GM18951 (cell line): ENCODE data around the gene C16orf78.

Experiments
- POLR2A ChIP-seq: IDR thresholded peaks from 4 replicates; pipeline ENCODE4 v1.6.1; 2011; ENCODE audit warnings: mild to moderate bottlenecking; ENCODE audit not compliant: insufficient read length, insufficient read depth; ENCODE audit errors: extremely low read depth
- in situ Hi-C: fragments of 300-500 bp; cut with MboI; formaldehyde crosslinking; loops from one replicate; pipeline ENCODE4 v1.12.0; 2022; ENCODE audit warnings: low sequenced_read_pairs, mixed read lengths, inconsistent platforms; ENCODE audit not compliant: unreplicated experiment

Gene C16orf78

DNA sequence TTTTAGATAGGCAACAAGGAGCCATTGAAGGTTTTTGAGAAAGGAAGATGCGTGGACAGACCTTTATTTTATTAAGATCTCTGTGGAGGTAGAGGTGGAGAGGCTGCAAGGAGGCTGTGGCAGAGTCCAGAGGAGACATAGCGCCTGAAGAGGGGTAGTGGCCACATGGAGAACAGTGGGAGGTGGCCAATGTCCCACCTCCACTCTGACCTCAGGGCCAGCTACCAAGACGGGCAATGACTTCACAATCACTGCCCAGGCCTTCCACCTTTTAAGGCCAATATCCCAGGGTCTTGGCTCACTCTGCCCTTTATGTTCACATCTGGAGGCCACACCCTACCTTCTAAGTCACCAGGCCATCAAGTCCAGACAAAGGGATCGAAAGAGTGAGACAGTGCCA, at the start of gene C16orf78:
TSS of gene C16orf78 (plus strand) at position 301 of the 400 bp plus-strand sequence. CDS start 136 bp downstream, outside the sequence.
- TF ChIP-seq POLR2A: no peak
- in situ Hi-C loops: loop anchor here (25.0 kb wide), 1 partner anchor 686 kb away; no protein-coding TSS in a partner anchor

- no peak for TF ChIP-seq POLR2A
- in situ Hi-C loops: no loop called here
These were observed 48.9 kb upstream of the C16orf78 start for GRCh38 chr16:49324703-49325102.

- in situ Hi-C loops: no loop called here
- no peak for TF ChIP-seq POLR2A
These were observed 46.1 kb upstream of the C16orf78 start for GRCh38 chr16:49327466-49327865.

- in situ Hi-C loops: no loop called here
- no peak for TF ChIP-seq POLR2A
These were observed 45.3 kb upstream of the C16orf78 start for GRCh38 chr16:49328325-49328724.

DNA sequence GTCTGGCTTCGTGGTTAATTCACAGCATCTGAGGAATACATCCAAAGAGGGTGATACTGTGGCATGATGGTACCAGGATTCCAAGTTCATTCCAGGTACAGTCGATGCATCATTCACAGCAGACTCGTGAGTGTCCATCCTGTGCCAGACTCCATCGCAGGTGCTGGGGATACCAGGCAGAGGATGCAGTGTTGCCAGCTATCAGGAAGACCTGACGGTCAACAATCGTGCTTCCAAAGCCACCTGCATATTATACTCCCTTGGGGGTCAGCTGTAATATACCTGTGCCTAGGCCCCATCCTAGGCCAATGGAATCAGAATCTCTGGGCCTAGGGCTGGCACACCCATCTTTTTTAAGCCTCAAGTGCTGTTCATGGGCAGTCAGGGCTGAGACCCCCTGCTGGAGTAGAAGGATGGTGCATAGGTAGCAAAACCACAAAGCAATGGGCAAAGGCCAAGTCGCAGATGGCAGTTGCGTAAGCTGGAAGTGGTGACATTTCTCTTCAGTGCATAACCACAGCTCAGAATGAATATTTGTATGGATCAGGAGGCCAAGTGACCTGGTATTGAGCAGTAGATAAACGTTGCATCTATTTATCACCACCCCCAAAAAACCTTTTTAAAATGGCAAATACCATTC, 42.9 kb upstream of the C16orf78 start:
- in situ Hi-C loops: no loop called here
- no peak for TF ChIP-seq POLR2A

DNA sequence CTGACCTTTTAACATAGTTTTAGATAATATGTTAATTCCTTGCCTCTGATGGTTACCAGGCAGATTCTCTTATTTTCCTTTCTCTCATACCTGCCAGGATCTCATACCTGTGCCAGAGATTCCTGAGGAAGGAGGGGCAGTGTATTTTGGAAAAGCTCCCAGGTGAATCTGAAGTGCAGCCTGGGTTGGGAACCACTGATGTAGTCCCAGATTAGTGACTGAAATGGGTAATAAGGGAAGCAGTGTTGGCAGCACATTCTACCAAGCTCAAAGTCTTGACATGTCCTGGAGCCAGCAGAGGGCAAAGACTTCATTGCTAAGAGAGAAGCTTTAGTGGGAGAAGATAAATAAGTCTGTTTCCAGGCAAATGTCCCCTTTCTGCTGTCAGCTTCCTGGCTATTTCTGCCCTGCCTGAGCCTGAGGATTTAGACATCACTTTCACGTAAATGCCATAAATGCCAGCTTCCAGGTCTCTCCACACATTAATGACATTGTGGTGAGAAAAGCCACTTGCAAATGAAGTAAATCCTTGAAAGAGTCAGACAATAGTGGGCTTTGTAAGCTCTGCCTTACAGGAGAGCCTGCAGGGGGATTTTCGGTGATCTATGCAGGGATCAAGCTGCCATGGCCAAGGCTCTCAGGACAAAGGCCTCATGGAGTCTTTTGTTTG, 40.9 kb upstream of the C16orf78 start:
- no peak for TF ChIP-seq POLR2A
- in situ Hi-C loops: no loop called here

DNA sequence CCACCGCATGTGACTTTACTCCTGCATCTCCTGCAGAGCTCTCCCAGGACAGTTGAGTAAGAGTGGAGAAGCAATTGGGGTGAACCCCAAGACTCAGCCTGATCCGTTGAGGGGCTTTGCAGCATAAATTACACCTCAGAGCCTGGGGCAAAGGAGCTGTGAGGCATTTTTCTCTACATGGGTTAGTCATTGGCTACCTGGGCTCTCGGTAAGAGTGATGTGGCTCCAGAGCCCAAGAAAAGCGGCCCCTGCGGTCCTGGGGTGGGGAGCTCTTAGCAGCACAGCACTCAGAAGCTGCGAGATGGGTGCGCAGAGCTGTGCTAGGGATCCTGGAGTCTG, 40.4 kb upstream of the C16orf78 start:
- in situ Hi-C loops: no loop called here
- no peak for TF ChIP-seq POLR2A

GRCh38 chr16:49335828-49336227, 37.8 kb upstream of the C16orf78 start:
- TF ChIP-seq POLR2A: no peak
- in situ Hi-C loops: no loop called here

GRCh38 chr16:49336581-49336980, 37.0 kb upstream of the C16orf78 start:
- no peak for TF ChIP-seq POLR2A

DNA sequence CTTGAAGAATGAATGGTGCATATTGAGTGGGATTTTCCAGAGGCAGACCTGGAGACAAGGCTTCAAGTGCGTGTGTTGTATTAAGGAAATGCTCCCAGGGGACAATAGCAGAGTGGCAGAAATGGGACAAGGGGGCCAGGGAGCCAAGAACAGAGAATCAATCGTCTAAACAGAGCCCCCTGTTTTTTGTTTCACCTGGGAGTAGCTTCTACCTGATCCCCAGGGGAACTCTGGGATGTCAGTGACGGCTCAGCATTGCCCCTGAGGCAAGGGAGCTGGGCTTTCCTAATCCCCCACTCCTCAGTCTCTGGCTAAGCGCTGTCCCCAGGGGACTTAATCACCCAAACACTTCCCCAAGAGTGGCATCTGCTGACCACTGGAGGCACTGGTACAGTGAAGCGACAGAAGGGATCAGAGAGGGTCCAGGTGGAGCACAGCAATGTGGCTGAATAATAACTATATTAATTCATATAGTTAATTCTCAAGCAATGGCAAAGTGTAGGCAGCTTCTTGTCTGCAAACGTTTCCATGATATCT, 35.7 kb upstream of the C16orf78 start:
- in situ Hi-C loops: no loop called here
- TF ChIP-seq POLR2A: no peak

More at GRCh38 chr16:49336581-49336980, 37.0 kb upstream of the C16orf78 start:
- in situ Hi-C loops: no loop called here

DNA sequence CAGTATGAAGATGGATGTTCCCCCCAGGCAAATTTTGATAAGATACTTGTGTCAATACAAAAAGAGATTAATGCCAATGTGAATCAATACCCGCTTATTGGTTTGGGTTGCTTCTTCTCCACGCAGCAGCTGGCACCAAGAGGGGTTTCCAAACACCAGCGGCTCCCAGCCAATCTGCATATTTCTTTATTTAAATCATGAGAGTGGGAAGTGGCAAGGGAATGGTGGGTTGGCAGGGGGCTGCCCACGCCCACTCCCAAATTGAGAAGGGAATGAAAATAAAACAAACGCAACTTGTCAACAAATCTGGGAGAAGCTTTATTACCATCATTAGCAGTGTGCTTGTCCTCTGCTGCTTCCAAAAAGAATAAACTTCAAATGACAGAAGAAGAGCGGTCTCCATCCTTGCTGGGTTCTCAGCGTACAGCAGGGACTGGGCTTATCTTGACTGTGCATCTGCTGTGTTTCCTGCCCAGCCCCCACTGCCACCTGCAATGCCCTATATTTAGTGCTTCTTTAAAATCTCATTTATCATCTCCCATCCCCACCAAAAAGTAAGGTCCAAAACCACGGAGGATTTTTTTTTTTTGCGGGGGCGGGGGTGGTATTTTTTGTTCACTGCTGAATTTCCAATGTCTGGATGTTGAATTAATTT, 34.9 kb upstream of the C16orf78 start:
- in situ Hi-C loops: no loop called here
- TF ChIP-seq POLR2A: no peak

DNA sequence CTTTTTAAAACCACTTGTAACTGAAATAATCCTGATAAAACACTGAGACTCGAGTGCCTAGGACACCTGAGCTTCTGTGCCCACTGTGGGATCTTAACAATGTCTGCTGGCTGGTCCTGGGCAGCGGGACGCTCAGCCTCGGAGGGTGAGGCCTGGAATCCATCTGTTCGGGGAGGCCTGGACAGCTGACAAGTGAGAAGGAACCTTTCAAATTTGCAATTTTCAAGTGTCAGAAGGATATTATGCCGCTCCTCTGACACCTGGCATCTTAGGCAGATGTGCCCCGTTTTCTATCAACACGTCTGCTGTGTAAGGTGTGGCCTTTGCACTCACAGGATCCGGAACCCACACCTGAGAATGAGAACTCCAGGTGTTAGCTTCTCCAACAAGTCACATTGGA, 33.1 kb upstream of the C16orf78 start:
- in situ Hi-C loops: no loop called here
- no peak for TF ChIP-seq POLR2A

DNA sequence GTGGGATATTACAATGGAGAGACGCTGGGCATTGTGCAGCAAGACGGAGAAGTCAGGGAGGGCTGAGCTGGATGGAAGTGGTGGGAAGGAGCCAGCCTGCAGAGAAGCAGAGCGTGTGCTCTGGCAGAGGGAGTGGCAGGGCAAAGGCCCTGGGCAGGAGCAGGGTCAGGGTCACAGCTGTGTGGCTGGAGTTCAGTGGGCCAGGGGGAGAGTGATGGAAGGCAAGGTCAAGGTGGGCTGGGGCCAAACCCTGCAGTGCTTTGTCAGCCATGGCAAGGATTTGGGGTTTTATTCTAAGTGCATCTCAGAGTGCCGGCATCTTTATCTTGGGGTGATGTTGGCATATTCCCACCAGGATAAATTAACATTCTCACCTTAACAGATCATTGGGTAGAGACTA, 31.9 kb upstream of the C16orf78 start:
- in situ Hi-C loops: no loop called here
- no peak for TF ChIP-seq POLR2A

DNA sequence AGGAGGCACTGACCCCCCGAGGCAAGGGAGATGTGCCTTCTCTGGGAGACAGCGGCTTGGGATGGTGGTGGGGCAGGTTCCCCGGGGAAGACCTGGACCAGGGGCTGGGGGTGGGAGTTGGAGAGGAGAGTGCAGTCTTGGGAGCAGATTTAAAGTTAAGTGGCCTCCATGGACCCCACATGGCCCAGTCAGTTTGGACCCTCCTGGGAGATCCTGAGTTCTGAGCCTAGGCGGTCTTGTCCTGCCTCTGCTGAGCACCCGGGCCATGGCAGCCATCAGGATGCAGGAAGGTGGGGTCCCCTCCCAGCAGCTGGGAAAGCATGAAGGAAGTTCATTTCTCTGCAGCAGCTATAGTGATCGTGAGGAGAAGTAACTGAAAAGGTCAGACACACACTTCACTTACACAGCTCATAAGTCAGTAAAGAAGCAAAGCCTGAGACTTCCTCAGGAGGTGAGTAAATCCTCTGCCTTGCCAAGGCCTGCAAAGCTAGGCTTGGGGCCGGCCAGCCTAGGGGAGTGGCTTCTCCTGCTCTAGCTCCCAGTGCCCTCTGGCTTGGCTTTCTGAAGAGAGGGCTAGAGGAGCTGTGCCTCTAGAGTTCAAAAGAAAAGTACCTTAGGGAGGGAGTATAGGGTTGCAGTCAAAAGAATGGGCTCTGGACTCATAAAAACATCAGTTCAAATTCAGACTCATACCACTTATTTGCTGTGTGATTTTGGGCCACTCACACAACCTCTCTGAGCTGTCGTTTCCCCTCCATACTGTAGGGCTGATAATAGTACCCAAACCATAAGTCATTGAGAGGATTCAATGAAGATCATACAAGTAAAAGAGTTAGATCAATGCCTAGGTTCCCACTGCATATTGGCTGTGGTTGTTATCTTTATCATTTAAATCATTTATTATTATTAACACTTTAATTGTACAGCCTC, 31.0 kb upstream of the C16orf78 start:
- in situ Hi-C loops: no loop called here

More for the DNA sequence above, 31.0 kb upstream of the C16orf78 start:
- TF ChIP-seq POLR2A: no peak
